HG03196 (cell line): ENCODE results near the gene FOXE1.

Source experiments
- ATAC-seq: cut with Tn5 transposase; IDR thresholded peaks from one replicate; pipeline ENCODE4 v1.9.1; 2021; ENCODE audit not compliant: unreplicated experiment

The FOXE1 gene

DNA sequence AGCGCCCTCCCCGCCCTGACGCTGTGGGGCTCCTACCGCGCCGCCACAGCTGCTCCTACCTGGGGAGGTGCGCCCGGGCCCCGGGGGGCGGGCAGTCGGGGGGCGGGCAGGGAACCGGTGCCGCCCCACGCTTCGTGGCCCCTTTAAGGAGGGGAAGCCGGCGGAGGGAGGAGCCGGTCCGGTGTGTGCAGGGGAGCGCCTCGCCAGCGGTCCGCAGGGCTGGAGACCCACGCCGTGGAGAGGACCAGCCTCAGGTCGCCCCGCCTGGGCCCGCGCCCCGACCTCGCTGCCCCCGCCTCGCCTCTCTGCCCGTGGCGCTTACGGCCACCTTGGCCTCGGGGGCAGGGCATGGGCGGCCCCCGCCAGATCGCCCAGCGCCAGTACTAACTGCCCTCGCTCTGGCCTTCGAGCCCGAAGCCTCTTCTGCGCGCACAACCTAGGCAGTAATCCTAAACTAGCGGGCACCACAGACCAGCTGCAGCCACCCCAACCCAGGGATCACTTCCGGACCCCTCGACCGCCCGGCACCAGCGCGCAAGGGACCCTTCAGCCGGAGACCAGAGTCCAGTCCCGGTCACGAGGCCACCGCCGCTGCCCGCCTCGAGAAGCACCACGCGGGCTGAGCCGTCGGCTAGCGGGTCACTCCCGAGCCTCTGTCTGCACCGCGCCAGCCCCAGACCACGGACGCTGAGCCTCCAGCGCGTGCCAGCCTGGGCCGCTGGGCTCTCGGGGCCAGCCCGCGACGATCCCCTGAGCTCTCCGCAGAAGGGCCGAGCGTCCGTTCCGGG, at the start of gene FOXE1:
Gene FOXE1, plus strand, starts transcription at position 171 of the 788 bp plus-strand sequence. CDS start 689 bp downstream, outside the sequence.
- no peak for ATAC-seq

DNA sequence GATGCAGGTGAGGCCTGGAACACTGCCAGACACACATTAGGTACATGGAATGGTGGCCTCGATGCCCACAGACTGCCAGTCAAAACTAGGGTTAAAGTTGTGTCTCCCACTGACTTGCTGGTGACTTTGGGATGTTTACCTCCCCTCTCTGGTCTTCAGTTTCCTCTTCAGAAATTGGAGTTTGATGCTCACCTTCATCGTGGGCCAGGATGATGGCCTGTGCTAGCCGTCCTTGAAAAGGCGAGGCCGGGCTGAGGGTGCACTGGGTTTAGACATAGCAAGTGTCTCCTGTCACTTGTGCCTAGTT, 49.0 kb upstream of the FOXE1 start:
- ATAC-seq: no peak

DNA sequence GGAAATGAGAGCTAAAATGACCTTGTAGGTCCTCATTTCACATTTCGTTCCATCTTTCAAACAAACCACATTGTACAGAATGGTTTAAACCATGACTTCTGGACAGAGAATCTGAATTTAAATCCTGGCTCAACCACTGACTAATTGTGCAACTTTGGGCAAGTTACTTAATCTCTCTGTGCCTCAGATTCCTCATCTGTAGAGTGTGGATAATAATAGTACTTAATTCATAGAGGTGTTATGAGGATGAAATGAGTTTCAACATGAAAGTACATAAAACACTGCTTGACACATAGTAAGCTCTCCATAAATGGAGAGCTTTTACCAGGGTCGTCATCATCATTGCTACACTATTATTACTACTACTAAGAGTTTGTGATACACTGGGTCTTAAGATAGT, 46.3 kb upstream of the FOXE1 start:
- no peak for ATAC-seq

DNA sequence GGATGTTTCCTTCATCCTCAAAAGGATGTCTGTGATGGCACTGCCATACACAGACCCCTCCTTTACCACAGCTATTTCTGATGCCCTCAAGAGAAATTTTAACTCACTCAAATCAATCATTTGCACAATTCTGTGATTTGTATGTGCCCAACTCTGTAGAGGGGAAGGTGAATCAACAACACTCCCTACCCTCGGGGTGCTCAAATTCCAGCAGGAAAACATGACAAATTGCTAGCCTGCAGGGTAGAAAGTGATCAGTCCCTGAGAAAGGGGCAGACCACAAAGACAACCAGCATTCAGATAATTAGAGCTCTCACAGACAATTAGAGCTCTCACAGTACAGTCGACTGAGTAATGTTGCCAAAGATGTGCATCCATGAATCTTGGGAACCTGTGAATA, 45.3 kb upstream of the FOXE1 start:
- ATAC-seq: no peak

DNA sequence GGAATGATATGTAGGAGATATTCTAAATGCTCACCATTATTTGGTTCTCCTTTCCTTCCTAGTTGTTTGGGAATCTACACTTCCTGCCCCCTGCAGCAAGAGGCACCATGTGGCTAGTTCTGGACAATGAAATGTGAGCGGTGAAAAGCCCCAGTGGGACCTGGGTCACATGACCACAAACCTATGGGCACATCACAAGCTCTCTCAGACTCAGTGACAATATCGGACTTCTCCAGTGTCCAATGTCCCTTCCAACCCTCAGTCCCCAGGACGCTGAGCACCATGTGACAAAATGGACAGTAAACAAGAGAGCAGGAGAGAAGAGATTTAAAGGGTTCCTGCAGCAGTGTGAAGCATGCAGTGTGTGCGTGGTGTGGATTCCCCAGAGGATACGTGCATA, 44.6 kb upstream of the FOXE1 start:
- ATAC-seq: no peak

DNA sequence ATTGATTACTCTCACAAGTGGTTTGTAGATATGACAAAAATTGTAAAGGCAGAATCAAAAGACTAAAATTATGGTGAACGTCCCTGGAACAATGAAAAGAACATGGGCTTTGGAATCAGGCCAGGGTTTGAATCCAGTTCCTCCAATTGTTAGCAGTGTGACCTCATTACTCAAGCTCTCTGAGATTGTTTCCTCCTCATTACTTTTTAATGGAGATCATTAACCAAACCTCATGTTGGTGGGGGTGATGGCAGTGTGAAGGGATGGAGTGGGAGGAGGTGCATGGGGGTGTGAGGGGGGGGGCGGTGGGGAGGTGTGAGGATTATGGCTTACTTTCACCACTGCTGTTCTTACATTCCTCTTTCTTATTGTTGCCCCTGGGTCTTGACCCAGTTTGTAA, 44.1 kb upstream of the FOXE1 start:
- no peak for ATAC-seq

DNA sequence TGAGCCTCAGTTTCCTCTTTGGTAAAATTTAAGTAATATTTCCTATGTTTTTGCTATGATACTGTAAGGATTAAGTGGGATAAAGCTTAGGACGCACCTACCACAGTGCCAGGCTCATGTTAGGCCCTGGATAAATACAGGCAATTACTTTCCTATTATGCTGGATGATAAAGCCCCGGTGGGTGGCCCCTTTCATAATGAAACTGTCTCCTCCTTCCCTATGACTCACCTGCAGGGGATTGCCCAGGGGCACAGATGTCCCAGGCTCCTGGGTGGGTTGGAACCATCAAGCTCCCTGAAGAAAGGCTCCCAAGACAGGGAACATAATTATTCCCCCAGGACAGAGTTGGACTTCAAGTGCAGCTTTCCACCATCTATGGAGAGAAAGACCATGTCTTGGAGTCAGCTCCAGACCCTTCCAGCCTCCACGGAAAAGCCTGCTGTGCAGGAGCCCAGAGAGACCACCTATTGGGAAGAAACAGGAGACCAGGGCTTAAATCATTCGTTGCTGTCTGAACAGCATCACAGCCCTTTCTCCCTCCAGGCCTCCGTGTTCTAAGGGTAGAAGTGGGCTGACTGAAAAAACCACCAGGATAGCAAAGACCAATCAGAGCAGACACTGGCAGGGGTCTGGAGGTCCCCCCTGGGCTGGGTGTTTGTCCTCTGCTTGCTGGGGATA, 43.2 kb upstream of the FOXE1 start:
- no peak for ATAC-seq

DNA sequence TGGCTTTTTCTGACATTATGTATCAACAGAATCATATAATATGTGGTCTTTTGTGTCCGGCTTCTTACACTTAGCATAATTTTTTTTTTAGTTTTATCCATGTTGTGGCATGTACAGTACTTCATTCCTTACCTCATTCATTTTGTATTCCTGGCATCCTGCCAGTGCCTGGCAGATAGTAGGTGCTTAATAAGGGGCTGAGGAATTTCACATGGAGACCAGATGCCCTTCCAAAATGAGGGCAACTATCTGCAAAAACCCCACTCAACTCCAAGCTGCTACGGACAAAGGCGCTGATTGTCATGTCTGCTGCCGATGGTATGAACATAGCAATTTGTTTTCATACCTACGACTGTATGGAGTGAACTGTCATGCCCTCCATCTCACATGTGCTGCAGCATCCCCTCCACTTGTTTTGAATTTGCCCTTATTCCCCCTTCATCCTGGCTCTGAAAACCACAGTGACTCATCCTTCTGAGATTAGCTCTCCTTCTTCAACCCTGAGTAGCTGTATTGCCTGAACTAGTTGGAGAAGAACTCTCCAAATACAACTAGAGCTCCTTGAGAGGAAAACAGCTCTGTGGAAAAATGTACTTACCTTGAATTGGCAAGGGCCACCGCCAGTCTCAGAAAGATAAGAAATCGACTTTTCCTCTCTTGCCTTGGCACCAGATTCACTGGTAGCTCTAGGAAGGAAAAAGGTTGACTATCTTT, 41.3 kb upstream of the FOXE1 start:
- no peak for ATAC-seq

DNA sequence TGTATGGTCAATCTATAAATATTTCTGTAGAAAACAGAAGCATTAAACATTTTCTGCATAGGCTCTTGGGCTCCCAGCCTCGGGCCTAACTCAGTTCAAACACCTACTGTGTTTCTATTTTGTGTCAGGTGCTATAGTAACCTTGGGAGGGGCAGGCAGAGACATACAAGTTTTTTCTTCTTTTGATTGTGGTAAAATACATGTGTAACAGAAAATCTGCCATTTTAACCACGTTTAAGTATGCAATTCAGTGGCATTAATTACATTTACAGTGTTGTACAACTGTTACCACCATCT, 40.8 kb upstream of the FOXE1 start:
- no peak for ATAC-seq

DNA sequence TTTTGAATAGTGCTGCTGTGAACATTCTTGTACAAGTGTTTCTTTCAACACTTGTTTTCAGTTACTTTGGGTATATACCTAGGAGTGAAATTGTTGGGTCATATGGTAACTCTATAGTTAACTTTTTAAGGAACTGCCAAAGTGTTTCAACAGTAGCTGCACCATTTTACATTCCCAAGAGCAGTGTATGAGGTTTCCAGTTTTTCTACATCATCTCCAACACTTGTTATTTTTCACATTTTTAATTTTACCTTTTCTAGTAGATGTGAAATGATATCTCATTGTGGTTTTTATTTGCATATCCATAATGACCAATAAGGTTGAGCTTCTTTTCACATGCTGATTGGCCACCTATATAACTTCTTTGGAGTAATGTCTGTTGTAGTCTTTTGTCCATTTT, 40.0 kb upstream of the FOXE1 start:
- no peak for ATAC-seq

DNA sequence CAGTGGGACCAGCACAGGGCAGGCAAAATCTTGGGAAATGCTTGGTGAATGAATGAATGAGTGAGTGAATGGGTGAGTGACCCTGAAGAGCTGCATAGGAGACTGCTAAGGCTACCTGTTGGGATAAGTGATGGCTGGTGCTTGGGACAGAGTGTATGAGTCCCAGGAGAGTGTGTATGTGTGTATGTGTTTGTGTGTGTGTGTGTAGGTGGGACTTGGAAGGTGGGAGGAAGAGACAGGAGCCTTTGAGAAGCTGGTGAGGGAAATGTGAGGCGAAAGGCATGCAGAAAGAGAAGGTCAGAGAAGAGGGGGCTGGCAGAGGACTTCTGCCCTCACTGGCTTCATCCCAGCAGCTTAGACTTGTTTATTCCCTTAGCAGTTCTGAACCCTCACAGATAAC, 33.3 kb upstream of the FOXE1 start:
- no peak for ATAC-seq

DNA sequence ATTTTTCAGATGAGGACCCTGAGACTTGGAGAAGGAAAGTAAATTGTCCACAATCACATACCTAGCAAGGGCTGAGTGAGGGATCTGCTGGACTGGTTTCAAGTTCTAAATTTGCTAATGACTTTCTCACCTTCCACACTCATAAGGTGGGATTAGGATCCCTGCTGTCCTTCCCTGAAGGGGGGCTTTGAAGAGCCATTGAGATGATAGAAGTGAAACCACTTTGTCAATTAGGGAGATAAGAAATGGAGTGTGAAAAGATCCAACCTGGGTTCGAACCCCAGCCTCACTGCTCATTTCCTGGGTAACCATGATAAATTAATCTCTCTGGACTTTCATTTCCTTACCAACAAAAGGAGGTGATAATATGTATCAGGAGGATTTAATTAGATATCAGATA, 32.7 kb upstream of the FOXE1 start:
- ATAC-seq: no peak

DNA sequence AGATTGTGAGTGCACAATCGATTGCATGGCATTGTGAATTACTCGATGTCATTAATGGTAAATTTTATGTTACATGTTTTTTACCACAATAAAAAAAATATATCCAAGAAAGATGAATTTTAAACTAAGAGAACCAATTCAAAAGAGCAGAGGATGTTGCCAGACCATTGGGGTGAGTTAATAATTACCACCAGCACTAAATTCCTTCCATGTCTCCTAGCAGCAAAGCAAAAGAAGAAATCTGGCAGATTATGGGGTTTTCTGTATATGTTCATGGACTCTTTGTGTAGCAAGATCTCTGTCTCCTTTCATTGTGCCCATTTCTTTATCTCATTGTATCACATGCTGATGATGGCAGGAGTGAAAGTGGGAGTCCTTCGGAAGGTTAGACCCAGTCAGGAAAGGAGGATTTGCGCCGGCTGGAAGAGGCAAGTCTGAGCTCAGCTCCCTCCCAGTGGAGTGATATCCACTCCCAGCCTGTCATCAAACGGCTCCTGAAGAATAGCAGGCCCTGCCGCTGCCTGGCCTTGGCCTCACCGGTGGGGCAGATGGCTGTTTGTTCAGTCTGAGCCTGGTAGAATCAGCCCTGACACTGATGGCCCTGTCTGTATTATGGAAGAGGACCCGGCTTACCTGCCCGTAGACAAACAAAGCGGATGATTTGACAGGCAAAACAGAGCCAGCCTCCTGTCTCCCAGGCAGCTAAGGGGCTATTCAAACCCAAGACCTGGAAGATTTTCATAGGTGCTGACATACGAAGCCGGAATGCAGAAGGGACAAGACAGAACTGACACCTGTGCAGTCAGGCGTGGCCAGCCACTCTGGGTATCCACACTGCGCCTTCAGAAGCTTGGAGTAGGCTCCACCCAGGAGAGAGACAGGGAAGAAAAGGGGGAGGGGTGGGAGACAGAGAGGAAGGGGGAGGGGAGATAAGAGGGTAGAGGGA, 21.9 kb upstream of the FOXE1 start:
- ATAC-seq: no peak

DNA sequence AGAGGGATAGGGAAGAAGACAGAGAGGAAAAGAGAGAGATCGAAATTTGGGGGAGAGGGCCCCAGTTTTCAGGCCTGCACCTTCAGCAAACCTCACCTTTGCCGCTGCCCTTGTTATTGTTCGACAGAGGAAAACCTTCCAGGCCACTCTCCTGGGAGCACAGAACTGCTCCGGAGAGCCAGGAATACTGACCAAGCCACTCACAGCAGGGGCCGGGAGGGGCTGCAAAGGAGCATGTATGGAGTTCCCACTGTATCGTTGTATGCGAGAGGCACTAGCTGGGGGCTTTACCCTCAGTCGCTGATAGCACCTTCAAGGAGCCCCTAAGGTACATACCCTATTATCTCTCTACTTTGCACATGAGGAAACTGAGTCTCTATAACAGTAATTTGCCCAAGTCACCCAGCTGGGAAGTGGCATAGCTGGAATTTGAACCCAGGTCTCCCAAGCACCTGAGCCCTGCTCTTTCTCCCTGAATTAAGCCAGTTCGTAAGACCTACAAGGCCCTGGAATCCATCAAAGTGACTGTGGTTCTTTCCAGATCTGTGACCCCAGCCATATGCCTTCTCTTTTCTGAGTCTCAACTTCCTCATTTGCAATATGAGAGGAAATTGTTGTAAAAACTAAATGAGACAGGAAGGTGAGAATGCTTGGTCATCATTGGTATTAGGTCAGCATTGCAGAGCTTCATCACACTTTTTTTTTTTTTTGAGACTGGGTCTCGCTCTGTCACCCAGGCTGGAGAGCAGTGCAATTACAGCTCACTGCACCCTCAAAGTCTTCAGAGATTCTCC, 21.0 kb upstream of the FOXE1 start:
- no peak for ATAC-seq

DNA sequence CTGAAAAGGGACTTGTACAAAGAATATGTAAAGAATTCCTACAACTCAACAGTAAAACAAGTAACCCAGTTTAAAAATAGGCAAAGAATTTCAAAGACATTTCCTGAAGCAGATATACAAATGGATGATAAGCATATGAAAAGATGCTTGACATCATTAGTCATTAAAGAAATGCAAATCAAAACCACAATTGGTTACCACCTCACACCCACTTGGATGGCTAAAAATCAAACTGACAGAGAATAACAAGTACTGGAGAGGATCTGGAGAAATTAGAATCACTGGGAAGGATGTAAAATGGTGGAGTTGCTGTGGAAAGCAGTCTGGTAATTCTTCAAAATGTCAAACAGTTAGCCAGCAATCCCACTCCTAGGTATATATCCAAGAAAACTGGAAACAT, 12.5 kb upstream of the FOXE1 start:
- no peak for ATAC-seq

DNA sequence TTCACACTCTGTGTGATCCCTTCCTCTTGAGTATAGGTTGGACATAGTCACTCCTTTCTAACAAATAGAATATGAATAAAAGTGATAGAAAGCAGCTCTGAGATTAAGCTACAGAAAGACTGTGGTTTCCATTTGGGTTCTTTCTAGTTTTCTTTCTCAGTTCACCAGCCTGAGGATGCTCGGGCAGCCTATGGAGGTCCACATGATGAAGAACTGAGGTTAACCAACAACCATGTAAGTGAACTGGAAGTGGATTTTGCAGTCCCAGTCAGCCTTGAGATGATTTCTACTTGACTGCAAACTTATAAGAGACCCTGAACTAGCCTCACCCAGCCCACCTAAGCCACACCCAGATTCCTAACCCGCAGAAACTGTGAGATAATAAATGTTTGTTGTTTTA, 10.1 kb upstream of the FOXE1 start:
- ATAC-seq: no peak

DNA sequence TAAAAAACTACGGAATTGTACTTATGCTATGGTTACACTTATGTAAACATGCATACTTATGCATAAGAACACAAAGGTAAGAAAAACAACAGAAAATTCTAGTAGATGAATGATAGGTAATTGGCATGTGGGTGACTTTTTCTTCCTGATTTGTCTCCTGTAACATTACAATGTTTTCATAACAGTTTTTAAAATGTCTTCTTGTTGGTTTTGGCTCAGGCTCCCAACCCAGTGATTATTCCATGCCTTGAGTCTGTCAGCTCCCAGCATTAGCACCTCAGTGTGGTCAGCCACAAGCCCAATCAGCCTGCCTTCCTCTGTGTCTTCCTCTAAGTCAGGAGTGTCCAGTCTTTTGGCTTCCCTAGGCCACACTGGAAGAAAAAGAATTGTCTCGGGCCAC, 7.9 kb upstream of the FOXE1 start:
- ATAC-seq: no peak

DNA sequence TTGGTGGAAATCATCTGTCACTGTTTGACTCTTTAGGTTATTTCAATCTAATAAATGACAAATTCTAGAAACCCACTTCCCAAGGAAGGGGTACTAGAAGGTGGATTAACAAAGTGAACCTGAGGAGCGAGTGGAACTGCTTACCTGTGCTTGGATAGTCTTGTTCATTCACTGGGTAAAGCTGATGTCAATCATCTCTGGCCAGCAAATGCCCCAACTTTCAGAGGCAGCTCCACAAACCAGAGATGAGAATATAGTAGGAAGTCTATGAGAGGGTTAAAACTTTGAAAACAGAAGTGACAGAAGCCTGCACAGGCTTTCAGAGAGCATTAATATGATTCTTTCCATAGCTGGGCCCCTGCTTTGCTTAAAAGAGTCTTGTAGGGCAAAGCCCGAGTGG, 7.3 kb upstream of the FOXE1 start:
- ATAC-seq: no peak

DNA sequence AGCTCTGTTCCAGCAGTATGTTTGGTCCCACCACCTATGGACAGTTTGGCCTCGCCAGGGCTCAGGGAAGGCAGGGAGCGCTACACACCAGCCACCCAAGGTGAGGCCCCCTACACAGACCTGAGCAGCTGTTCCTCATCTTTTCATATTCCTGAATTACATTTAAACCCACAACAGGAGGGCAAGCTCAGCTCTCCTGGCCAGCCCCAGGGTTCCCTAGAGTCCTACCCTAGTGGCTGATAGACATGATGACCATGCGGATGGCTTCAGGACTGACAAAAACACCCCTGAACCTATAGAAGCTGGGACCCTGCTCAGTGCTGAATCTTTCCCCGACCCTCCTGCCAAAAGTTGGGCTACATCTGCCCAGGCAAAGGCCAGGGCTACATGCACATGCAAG, 6.7 kb upstream of the FOXE1 start:
- ATAC-seq: no peak

DNA sequence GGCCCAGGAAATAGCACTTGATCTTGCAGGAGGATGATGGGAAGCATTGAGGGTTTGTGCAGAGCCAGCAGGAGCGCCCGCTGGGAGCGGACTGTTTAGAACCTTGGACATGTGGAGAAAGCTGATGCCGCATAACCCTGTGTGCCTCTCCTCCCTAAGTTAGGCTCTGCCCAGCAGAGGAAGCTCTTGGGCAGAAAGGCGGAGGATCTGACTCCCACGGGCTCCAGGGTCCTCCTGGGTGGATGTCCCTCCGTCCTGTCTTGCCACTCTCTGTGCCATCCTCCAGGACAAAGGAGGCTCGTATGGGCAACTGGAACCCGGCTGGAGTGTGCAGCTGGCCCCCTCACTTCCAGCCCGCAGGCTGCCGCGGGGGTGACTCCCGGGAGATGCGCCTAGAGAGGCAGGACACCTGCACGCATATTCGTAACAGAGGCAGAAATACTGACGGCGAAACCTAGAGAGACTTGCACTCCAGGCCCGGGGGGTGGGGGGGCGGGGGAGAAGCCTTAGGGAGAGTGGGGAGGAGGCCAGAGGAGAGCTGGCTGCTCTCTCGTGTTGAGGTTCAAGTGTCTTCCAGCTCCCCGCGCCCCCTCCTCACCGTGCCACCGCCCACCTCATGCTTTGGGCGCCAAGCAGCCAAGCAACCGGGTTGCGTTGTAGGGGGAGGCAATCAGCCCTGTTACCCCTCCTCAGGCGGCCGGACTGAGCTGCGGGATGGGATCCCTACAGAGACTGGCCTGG, 5.4 kb upstream of the FOXE1 start:
- no peak for ATAC-seq
